Myocyte (in vitro differentiated cells): ENCODE measurements around the gene CCL2. TPM values are rescaled to one million over a fixed set of nuclear protein-coding genes. Genes with fewer than 3 reads are reported as not detected.

Experiments used
- DNase-seq: peaks from one replicate; pipeline ENCODE4 v3.0.0-alpha.2; 2012; ENCODE audit warnings: low read depth
- total RNA-seq: library from RNA; depleted of rRNA; stranded (reverse); fragments of >200 nt; gene quantifications from 2 replicates; pipeline ENCODE4 v1.2.3, GENCODE V29; 2014

The CCL2 gene
- total RNA-seq, 1 donor from 2014 or later = 0.32 TPM

DNA sequence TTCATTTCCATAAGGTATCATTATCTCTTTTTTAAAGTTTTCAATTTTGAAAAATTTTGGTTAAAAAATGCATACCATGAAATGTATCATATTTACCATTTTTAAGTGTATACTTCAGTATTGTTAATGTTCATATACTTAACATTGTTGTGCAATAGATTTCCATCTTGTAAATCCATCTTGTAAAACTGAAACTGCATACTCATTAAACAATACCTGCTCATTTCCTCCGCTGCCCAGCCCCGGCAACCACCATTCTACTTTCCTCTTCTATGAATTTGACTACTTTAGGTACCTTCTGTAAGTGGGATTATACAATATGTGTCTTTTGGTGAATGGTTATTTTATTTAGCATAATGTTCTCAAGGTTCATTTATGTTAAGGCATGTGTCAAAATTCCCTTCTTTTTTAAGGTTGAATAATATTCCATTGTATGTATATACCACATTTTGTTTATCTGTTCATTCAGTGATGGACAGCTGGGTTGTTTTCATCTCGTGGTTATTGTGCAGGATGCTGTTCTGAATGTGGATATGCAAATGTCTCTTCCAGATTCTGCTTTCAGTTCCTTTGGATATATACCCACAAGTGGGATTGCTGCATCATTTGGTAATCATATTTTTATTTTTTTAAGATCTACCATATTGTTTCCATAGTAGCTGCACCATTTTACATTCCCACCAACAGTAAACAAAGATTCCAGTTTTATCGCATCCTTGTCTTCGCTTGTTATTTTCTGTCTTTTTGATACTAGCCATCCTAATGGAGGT is 6.7 kb downstream of the CCL2 start:
- no peak for DNase-seq

DNA sequence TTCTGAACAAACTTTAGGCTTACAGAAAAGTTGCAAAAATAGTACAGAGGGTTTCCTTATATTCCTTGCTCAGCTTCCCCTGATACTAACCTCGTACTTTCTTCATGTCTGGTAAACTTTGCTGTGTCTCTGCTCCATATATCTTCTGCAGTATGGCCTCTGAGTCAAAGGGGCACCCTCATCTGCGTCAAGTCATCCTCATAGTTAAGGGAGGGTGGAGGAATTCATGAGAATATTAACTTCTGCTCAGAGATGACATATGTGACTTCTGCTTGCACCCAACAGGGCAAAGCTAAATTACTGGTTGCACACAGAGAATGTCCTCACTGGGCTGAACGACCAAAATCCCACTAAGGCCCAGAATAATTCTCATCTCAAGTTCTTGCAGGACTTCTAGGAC is 10.6 kb downstream of the CCL2 start:
- no peak for DNase-seq

DNA sequence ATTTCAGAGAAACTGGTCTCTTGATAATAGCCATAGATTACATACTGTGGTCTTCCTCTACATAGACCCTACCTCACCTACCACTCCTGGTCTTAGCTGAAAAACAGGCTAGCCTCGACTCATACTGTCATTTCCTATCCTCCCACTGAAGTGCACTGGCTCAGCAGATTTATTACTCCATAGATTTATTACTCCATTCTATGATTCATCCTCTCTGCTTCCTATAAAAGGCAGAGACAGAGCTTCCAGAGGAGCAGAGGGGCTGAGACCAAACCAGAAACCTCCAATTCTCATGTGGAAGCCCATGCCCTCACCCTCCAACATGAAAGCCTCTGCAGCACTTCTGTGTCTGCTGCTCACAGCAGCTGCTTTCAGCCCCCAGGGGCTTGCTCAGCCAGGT is 14.9 kb downstream of the CCL2 start, which contains the start of gene CCL7:
Gene CCL7 (plus strand): TSS at position 253 of the 400 bp plus-strand sequence. CDS start 70 bp downstream, at position 323.
- no peak for DNase-seq

DNA sequence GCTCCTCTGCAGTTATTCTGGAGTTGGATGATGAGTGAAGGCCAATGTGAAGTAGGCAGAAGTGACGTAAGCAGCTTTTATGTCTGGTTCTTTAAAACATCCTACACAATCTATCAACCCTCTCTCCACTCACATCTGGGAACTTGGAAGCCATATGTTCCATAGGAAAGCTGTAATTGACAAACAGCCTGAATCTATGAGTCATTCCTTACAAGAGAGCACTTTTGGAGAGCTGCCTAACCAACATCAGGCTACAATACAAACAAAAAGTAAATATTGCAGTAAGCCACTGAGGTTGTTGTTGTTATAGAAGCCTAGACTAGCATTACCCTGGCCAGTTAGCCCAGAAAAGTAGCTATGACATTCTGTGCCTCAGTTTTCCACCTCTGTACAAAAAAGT is 20.8 kb downstream of the CCL2 start:
- DNase-seq = no peak

DNA sequence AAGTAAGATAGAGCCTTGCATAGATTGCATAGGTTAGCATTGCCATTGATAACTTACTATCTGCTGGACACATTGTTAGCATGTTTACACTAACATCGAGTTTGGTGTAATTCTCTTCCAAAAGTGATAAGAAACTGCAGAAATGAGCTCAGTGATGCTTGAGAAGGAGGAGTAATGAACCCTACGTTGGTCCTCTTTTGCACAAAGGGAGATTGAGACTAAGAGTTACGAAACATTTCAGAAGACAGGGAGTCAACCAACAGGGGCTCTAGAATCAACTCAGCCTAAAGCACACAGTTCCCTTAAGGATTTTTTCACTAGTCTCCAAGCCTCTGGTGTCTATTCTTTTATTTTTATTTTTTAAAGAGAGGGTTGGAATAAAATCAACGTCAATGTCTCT is 21.7 kb downstream of the CCL2 start:
- DNase-seq = no peak

DNA sequence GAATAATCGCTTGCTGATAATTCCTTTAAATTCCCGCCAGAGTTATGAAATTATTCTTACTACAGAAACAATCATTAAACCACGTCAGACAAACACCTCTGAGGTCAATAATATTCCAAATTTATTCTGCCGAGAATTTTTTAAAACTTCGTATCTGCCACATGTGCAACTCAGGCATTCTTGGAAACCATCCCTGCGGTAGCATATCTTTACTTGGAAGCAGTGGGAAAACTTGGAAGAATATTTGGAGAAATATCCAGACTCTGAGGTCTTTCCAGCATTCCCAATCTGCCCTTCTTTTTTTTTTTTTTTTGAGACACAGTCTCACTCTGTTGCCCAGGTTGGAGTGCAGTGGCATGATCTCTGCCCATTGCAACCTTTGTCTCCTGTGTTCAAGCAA is 28.5 kb downstream of the CCL2 start:
- no peak for DNase-seq

DNA sequence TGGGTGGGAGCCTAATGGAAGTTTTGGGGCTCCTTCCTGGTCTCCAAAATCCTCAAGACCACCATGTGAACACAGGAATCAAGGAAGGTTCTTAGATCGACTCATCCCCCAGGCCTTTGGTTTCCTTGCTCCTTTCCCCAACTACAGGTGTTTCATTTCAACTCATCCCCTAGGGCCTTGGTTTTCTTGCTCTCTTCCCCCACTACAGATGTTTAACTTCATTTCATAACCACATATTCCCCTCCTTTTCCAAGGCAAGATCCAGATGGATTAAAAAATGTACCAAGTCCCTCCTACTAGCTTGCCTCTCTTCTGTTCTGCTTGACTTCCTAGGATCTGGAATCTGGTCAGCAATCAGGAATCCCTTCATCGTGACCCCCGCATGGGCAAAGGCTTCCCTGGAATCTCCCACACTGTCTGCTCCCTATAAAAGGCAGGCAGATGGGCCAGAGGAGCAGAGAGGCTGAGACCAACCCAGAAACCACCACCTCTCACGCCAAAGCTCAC is 30.3 kb downstream of the CCL2 start, which contains the start of gene CCL11:
Gene CCL11 (plus strand): TSS at position 457 of the 507 bp plus-strand sequence. CDS start 67 bp downstream, outside the sequence.
- DNase-seq = no peak

DNA sequence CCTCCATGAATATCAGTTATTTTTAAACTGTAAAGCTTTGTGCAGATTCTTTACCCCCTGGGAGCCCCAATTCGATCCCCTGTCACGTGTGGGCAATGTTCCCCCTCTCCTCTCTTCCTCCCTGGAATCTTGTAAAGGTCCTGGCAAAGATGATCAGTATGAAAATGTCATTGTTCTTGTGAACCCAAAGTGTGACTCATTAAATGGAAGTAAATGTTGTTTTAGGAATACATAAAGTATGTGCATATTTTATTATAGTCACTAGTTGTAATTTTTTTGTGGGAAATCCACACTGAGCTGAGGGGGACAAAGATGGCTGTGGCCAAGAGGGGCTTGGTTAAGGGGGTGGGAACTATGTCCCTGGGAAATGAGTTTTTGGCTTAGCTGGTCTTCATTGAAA is 32.8 kb downstream of the CCL2 start:
- DNase-seq = no peak

DNA sequence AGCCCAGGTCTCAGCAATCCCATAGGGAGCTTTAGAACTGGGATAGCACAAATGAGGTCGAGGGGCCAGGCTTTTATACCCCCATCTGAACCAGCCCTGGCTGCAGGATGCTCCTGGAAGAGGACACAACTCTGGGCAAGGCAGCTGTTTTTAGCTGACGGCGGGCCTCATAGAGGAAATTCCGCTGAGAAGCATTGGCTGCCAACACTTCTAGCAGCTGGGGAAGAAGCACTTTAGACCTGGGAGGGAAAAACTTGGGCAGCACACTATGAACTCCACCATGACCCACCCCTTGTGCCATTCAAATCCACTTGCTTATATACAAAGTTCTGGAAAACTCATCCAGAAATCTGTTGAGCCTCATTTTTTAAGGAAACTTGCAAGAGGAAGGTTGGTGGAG is 35.5 kb downstream of the CCL2 start:
- no peak for DNase-seq

DNA sequence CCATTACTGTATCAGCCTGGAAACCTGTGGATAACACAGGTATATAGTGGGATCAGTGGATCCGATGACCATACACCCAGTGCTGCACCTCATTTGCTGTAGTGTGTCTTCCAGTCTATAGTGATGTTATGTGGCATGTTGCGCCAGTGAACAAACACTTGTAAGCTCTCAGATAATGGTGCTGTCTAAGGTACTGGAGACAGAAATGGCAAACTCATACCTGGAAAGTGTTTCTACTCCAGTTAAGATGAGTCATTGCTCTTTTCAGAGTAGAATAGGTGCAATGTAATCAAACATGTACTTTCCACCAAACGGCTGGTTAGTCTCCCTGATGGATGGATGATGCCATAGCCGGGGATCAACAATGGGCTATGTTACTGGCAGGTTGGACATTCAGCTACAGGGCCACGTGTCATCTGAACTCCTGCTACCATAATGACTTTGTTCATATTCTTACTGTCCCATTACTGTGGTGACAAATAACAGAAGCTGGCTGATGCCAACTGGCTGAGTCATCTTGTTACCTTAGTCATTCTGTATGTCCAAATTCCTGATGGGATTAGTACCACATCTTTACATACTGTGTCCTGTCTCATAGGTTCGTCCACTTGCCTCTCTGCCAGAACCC is 36.8 kb downstream of the CCL2 start:
- DNase-seq = no peak

DNA sequence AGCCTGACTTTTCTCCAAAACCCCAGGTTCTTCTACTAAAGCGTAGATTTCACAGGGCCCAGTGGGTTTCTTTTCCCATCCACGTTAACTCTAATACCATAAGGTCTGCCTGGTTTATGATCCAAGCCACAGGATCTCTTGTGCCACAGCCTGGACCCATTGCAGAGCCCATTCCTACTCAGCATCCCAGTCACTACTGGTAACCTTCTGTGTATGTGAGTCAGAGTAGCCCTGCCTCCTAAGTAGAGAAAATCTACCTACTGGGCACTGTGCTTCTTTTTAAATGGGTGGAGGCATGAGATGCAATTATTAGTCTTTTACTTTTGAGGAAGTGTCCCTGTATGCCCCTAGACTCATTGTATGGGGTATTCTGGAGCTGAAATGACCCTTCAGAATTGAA is 43.9 kb downstream of the CCL2 start:
- DNase-seq = no peak

DNA sequence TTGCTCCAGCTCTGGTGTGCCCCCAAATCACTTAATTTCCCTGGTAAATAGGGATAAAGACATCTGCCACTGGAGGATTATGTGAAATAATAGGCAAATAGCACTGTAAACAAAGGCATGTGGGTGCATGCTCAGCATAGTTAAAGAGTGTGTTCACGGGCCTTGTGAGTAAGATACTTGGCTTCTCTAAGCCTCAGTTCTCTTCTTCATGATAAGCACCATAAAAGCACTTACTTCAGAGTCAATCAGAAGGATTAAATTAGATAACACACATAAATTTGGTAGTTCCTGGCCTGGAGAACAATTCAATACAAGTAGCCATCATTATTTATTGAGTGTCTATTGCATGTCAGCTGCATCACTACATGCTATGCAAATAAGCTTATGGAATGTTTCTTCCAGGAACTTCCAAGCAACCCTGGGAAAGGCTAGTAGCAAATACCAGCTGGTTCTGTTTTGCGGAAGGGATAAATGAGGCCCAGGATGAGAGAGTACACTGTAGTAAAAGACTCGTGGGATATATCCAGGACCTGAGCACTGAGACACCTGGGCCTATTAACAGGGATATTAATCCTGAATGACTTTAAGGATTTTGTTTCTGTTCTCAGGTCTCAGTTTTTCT is 45.0 kb downstream of the CCL2 start:
- no peak for DNase-seq

DNA sequence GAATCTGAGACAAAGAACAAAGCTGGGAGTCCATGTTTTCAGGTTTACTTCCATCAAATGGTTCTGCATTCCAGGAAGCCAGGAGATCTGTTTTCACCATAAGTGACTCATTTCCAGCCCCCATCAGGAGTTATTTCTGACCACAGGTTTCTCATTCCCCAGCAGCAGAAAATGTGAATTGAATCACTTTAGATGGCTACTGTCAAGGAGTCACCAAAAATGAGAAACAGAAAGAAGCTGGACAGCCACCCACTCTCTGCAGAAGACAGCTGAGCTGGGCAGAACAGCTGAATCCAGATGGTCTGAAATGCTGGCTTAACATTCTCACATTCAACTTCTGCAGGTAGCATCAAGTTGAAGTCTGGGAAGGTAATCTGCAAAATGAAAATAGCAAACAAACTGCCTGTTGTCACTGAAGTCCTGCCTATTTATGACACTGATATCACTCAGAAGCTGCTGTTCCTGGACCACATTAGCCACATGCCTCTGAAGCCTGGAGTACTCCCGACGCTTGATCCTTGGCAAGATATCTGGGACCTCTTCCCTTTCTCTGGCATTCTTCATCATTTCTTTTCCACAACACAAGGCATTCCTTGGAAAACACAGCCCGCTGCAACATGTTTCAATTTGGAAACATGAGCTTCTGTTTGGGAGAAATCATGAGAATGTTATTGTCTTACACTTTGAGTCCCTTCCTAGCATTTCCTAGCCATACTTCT is 45.7 kb downstream of the CCL2 start:
- peak; percentile 1 for DNase-seq

DNA sequence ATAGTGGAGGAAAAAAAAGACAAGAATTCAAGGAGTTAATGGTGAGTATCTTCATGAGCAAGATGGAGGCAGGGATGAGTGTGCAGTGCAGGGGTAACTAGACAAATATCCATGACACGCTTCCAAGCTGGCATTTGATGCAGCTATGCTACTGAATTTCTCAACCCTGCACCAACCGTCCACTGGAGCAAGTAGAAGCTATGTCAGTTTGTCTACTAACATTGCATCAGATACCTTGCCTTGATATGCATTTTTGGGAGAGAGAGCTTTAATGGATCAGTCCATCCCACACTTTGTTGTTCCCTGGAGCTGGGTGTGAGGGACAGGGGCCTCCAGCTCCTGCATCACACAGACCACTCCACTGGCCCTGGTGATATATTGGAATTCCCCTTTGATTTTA is 46.9 kb downstream of the CCL2 start:
- no peak for DNase-seq

DNA sequence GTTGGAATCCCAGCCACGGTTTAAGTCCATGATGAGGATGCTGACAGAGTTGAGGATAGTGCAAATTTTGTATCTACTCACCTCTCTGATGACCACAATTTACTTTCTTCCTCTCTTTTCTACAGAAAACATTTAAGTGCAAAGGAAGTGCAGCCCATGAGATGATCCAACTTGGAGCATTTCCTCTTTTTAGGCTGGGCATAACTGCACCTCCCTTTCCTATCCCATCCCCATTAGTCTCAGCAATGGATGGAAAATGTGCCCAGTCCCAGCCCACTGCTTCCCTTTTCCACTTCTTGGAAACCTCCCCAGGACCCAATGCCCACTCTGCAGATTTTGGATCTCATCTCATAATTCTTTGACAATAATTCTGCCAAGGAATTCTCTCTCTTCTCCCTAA is 47.6 kb downstream of the CCL2 start:
- DNase-seq = no peak

DNA sequence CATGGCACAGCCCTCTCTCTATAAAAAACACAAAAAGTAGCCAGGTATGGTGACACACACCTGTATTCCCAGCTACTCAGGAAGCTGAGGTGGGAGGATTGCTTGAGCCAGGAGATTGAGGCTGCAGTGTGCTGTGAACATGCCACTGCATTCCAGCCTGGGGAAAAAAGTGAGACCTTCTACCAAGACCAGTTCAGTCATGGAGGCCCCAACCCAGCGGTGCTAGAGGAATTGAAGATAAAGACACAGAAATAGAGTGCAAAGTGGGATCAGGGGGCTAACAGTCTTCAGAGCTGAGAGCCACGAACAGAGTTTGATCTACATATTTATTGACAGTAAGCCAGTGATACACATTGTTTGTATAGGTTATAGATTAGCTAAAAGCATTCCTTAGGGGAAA is 48.5 kb downstream of the CCL2 start:
- no peak for DNase-seq

DNA sequence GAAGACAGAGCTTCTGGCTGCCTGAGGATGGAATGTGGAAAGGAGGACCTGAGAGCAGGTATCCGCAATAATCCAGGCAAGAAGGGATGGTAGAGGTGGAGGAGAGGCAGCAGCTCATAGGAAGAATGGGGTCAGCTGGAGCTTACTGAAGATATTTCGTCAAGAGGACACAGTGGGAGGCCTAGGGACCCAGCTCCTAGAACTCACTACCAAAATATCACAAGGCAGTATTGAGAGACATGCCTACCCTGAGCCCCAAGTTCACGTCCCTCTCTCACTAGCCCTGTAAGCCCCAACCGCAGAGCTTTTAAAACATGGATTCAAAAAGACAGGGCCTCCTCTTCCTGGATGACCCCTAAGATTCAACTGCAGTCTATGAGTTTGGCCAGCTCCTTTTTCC is 50.0 kb downstream of the CCL2 start:
- no peak for DNase-seq

DNA sequence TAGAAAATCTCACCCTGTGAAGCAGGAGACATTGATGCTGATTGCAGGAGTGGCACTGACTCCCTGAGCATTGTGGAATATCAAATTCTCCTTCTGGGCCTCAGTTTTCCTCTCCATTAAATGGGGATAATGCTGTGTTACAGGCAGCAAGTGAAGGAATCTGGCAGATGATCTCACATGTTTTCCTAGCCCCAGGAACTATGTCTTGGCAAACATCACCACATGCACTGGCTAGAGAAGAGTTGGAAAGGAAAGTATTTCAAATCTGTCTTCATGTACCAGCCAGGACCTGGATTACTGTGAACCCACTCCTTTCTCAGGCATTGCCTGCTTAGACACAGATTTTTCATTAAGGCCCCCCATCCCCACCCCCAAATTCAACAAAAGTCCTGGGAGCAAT is 50.5 kb downstream of the CCL2 start:
- DNase-seq = no peak

DNA sequence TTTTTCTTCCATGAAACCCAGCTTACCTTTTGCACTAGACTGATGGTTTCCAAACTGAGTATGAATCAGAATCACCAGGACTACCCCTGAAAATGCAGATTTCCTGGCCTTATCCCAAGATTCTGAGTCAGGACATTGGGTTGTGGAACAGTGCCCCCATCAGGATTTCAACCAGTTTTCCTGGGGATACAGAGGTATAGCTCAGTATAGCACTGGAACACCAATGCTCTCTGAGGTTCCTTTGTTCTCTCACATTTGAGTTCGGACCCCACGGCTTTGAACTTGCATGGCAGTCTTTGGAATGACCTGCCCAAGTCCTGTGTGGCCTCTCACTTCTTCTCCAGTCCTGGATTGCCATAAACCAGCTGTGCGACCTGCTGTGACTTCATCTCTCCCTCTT is 51.4 kb downstream of the CCL2 start:
- peak; percentile 9 for DNase-seq
